Fibroblast of pulmonary artery (primary cell): ENCODE data around the gene APOA5.
"Not testable (repeated sequence)": the region's sequence is repeated elsewhere in the genome, so short reads cannot be mapped to it uniquely, and the experiment has no call there.

Source experiments
- DNase-seq: peaks from one replicate; pipeline ENCODE4 v3.0.0-alpha.2; 2010; ENCODE audit warnings: low read depth
- H3K4me3 ChIP-seq: replicated peaks from 2 replicates; pipeline ENCODE4 v1.5.1; 2011; ENCODE audit warnings: low read depth, mild to moderate bottlenecking, control low read depth, low read length, moderate library complexity
- TF ChIP-seq, protein P1 (sequence below): IDR thresholded peaks from 2 replicates; pipeline ENCODE4 v1.5.1; 2011; ENCODE audit warnings: mild to moderate bottlenecking, control low read depth, low read length, inconsistent platforms; ENCODE audit errors: missing control alignments

The APOA5 gene

DNA sequence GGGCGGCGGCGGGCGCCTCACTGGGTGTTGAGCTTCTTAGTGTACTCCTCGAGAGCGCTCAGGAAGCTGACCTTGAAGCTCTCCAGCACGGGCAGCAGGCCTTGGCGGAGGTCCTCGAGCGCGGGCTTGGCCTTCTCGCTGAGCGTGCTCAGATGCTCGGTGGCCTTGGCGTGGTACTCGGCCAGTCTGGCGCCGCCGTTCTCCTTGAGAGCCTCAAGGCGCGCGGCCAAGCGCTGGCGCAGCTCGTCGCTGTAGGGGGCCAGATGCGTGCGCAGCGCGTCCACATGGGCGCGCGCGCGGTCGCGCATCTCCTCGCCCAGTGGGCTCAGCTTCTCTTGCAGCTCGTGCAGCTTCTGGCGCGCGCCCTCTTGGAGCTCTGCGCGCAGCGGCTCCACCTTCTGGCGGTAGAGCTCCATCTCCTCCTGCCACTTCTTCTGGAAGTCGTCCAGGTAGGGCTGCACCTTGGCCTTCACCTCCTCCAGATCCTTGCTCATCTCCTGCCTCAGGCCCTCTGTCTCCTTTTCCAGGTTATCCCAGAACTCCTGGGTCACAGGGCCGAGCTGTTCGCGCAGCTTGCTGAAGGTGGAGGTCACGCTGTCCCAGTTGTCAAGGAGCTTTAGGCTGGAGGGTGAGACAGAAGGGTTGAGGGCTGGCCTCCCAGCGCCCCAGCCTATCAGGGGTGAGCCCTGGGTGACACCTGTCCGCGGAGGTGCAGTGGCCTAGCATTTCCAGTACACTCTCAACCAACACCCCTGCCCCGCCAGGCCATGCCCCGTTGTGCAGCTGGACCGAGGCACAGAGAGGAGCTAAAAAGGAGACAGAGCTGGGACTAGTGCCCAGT lies 44.3 kb upstream of the APOA5 start:
- peak overlapping the region; percentile 14 for H3K4me3 ChIP-seq
- peak; percentile 98 for DNase-seq
- TF ChIP-seq, protein P1, sequence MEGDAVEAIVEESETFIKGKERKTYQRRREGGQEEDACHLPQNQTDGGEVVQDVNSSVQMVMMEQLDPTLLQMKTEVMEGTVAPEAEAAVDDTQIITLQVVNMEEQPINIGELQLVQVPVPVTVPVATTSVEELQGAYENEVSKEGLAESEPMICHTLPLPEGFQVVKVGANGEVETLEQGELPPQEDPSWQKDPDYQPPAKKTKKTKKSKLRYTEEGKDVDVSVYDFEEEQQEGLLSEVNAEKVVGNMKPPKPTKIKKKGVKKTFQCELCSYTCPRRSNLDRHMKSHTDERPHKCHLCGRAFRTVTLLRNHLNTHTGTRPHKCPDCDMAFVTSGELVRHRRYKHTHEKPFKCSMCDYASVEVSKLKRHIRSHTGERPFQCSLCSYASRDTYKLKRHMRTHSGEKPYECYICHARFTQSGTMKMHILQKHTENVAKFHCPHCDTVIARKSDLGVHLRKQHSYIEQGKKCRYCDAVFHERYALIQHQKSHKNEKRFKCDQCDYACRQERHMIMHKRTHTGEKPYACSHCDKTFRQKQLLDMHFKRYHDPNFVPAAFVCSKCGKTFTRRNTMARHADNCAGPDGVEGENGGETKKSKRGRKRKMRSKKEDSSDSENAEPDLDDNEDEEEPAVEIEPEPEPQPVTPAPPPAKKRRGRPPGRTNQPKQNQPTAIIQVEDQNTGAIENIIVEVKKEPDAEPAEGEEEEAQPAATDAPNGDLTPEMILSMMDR = peak; percentile 64

DNA sequence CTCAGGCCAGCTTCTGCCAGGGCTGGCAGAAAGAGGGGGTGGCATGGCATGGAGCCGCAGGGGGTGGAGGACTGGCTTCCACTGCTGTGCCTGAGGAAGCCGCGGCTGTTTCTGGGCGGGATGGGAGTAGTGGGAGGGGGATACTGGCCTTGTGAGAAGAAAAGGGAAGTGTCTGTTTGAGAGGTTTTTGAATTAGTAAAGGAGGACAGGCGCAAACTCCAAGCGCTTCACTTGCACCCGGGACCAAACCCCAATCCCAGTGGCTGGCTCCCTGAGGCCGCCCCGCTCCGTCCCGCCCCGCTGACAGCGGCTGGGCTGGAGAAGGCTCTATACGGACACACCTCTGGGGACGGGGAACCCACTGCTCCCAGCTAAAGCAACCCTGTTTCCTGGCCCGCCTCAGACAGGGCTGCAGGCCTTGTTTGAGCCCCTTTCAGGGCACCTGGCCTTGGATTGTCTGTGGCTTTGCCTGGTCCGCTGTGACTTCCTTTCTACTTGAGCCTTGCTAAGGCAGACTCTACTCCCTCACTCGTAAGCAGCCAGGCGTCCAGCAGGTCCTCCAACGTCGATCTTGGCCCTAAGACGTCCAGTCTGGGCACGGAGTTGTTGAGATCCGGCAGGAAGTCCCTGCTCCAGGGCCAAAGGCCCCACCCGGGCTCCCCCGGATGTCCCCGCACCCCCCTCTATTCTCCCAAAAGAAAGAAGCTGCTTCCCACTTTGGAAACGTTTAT lies 43.5 kb upstream of the APOA5 start:
- no peak for DNase-seq
- TF ChIP-seq, protein P1 = no peak
- H3K4me3 ChIP-seq = peak overlapping the region; percentile 14

DNA sequence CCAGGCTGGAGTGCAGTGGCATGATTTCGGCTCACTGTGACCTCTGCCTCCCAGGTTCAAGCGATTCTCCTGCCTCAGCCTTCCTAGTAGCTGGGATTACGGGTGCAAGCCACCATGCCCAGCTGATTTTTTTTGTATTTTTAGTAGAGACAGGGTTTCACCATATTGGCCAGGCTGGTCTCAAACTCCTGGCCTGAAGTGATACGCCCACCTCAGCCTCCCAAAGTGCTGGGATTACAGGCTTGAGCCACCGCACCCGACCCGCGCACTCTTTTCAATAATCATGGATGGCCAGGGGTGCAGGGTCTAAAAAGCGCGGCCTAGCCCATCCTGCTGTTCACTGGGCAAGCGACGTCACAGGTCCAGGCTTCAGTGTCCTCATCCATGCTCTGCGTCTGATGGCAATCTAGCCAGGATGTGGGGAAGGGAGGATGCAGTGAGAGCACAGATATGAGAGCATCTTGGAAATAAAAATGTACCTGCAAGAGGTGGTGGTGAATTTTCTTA lies 42.9 kb upstream of the APOA5 start:
- not testable (repeated sequence) for H3K4me3 ChIP-seq, DNase-seq

DNA sequence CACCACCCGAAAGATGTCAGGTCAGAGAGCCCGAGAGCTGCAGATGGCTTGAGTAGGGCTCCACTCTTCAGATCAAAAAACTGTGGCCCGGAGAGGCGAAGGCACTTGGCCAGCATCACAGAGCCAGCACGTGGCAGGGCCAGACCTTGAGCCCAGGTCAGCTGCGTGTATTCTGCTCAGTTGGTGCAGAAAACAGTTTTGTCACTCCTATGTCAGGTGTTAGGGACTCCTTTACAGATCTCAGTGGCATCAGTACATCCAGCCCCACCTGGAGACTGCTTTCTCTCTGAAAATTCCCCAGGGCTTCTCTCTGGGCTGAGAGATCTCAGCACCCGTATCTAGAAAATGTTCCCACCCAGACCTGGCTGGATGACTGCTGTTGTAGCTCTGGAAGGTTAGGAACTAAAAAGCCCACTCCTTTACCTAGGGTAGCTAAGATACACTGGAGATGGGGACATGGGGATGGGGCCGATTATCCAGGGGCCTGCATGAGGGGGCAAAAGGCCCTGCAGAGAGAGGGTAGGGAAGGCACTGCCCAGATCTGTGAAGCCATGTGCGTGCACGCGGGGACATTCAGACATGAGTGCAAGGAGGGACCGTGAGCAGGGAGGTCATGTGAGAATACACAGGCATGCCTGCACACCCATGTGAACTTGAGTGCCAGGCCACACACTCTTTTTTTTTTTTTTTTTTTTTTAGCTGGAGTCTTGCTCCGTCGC lies 42.3 kb upstream of the APOA5 start:
- TF ChIP-seq, protein P1 = no peak
- no peak overlapping the region for H3K4me3 ChIP-seq

DNA sequence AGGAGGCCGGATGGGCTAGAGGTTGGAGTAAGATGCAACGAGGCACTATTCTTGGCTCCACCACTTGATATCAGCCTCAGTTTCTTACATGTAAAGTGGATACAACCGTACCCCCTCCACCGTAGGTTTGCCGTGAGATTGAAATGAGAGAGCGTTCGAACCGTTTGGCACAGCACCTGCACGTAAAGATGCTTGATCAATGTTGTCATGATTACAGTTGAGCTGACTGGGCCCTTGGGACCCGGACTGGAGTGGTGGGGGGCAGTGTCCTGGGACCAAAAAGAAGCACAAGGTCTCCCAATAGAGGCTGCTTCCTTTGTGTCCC lies 41.8 kb upstream of the APOA5 start:
- TF ChIP-seq, protein P1 = no peak
- no peak overlapping the region for H3K4me3 ChIP-seq
- no peak for DNase-seq

More for the DNA sequence above, 42.3 kb upstream of the APOA5 start:
- DNase-seq = no peak

DNA sequence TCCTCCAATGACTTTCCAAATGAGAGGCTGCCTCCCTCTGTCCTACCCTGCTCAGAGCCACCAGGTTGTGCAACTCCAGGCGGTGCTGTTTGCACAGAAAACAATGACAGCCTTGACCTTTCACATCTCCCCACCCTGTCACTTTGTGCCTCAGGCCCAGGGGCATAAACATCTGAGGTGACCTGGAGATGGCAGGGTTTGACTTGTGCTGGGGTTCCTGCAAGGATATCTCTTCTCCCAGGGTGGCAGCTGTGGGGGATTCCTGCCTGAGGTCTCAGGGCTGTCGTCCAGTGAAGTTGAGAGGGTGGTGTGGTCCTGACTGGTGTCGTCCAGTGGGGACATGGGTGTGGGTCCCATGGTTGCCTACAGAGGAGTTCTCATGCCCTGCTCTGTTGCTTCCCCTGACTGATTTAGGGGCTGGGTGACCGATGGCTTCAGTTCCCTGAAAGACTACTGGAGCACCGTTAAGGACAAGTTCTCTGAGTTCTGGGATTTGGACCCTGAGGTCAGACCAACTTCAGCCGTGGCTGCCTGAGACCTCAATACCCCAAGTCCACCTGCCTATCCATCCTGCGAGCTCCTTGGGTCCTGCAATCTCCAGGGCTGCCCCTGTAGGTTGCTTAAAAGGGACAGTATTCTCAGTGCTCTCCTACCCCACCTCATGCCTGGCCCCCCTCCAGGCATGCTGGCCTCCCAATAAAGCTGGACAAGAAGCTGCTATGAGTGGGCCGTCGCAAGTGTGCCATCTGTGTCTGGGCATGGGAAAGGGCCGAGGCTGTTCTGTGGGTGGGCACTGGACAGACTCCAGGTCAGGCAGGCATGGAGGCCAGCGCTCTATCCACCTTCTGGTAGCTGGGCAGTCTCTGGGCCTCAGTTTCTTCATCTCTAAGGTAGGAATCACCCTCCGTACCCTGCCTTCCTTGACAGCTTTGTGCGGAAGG lies 40.9 kb upstream of the APOA5 start:
- TF ChIP-seq, protein P1 = no peak
- no peak overlapping the region for H3K4me3 ChIP-seq
- DNase-seq = no peak
